Upper lobe of right lung (tissue), 1 donor: ENCODE data around the gene SETD1B. TPM values are rescaled to one million over a fixed set of nuclear protein-coding genes. Genes with fewer than 3 reads are reported as not detected.

Experiments
- ATAC-seq: fragments of 200-7000 bp; cut with Tn5 transposase; one replicate; pipeline ENCODE4 v1.9.1; 2020; ENCODE audit warnings: mild to moderate bottlenecking, moderate library complexity
- DNase-seq: peaks from one replicate; pipeline ENCODE4 v3.0.0-alpha.2; 2020
- H3K27ac ChIP-seq: fragments of 200-600 bp; one replicate; pipeline ENCODE4 v1.8.0; 2022
- H3K27me3 ChIP-seq: fragments of 200-600 bp; one replicate; pipeline ENCODE4 v1.8.0; 2022; ENCODE audit warnings: mild to moderate bottlenecking
- H3K36me3 ChIP-seq: fragments of 200-600 bp; one replicate; pipeline ENCODE4 v1.8.0; 2022
- H3K4me1 ChIP-seq: fragments of 200-600 bp; one replicate; pipeline ENCODE4 v1.8.0; 2022
- H3K4me3 ChIP-seq: fragments of 200-600 bp; one replicate; pipeline ENCODE4 v1.8.0; 2022; ENCODE audit warnings: mild to moderate bottlenecking
- H3K9me3 ChIP-seq: fragments of 200-600 bp; one replicate; pipeline ENCODE4 v1.8.0; 2022
- intact Hi-C: fragments of 100-400 bp; cut with DNase I; formaldehyde crosslinking; loops from one replicate; pipeline ENCODE4 v1.11.0; 2022
- total RNA-seq: library from RNA; stranded (reverse); fragmentation: NEBNext Ultra II Directional; extraction: Animal tissue kit (Norgen Biotek cat#: 25700); gene quantifications from one replicate; pipeline ENCODE4 v1.2.1, GENCODE V29; 2021
- TF ChIP-seq, protein P1 (sequence below): fragments of 200-600 bp; IDR thresholded peaks from one replicate; pipeline ENCODE4 v1.8.0; 2022; ENCODE audit warnings: antibody characterized with exemption
- donor health status: DM: no; HTN: yes; CAD: no; lungs with severe emphysema.

The SETD1B gene
- total RNA-seq, 1 donor from 2014 or later: 18.4 TPM

DNA sequence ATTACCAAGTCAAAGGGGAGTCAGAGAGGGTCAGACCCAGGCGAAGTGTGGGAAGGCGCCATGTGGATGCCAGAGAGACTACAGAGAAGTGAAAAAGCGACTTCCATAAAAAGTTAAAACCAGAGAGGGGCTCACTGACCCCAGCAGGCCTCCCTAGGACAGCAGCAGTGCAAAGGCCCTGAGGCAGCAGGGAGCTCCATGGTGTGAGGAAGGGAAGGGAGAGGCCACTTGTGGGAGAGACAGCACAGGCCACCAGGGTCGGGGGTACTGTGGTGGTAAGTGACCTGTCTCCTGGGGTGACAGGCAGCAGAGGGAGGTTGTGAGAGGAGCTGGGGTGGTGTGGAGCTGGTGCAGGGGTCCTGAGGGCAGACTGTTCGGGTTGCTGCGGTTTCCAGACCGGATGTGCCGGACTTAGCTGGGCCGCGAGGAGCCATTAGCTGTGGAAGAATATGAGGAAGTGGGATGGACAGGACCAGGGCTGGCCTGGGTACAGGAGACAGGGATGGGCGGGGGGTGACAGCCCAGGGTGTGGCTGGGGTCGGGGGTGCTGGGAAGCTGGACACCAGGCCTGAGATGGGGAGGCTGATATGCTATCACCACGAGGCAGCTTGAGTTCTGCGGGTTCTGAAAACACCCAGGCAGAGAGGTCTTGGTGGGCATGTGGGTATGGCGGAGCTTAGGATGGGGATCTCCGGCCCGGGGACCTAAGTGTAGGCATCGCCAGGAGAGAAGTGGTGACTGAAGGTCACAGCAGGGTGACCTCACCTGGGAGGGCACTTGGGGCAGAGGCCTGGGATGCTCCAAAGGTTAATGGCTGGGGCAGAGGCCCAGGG is 22.7 kb downstream of the SETD1B start:
- H3K9me3 ChIP-seq: no peaks in the 10 kb centered on the region
- H3K4me3 ChIP-seq: no peak overlapping the region
- intact Hi-C loops: no loop called here
- DNase-seq (no peak), ATAC-seq (no peak)
- H3K27ac ChIP-seq: no peak overlapping the region
- TF ChIP-seq, protein P1, sequence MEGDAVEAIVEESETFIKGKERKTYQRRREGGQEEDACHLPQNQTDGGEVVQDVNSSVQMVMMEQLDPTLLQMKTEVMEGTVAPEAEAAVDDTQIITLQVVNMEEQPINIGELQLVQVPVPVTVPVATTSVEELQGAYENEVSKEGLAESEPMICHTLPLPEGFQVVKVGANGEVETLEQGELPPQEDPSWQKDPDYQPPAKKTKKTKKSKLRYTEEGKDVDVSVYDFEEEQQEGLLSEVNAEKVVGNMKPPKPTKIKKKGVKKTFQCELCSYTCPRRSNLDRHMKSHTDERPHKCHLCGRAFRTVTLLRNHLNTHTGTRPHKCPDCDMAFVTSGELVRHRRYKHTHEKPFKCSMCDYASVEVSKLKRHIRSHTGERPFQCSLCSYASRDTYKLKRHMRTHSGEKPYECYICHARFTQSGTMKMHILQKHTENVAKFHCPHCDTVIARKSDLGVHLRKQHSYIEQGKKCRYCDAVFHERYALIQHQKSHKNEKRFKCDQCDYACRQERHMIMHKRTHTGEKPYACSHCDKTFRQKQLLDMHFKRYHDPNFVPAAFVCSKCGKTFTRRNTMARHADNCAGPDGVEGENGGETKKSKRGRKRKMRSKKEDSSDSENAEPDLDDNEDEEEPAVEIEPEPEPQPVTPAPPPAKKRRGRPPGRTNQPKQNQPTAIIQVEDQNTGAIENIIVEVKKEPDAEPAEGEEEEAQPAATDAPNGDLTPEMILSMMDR: no peak
- peaks cover 3% of the 10 kb centered on the region for H3K4me1 ChIP-seq
- peaks cover 91% of the 10 kb centered on the region for H3K36me3 ChIP-seq
- H3K27me3 ChIP-seq: no peaks in the 10 kb centered on the region

DNA sequence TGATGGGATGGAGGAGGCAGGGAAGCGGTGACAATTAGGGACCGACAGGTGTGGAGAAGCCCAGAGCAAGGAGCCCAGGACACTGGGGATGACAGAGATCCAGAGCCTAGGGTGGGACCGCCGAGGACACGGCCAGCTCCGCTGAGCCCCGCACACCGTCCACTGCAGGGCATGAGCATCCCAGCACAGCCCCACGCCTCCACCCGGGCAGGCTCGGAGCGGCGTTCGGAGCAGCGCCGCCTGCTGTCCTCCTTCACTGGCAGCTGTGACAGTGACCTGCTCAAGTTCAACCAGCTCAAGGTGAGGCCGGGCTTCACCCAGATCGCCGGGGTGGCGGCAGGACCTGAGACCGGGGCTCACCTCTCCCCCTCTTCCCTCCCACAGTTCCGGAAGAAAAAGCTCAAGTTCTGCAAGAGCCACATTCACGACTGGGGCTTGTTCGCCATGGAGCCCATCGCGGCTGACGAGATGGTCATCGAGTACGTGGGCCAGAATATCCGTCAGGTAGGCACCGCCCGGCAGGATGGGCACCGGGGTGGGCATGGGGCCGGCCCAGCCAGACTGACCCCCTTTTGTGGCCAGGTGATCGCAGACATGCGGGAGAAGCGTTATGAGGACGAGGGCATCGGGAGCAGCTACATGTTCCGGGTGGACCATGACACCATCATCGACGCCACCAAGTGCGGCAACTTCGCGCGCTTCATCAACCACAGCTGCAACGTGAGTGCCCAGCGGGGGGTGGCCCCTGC is 23.7 kb downstream of the SETD1B start:
- peaks cover 91% of the 10 kb centered on the region for H3K36me3 ChIP-seq
- intact Hi-C loops: no loop called here
- H3K4me1 ChIP-seq: peaks cover 3% of the 10 kb centered on the region
- no peak overlapping the region for H3K4me3 ChIP-seq
- H3K27me3 ChIP-seq: no peaks in the 10 kb centered on the region
- TF ChIP-seq, protein P1: no peak
- H3K27ac ChIP-seq: no peak overlapping the region
- no peak for DNase-seq
- H3K9me3 ChIP-seq: no peaks in the 10 kb centered on the region
- ATAC-seq: no peak

DNA sequence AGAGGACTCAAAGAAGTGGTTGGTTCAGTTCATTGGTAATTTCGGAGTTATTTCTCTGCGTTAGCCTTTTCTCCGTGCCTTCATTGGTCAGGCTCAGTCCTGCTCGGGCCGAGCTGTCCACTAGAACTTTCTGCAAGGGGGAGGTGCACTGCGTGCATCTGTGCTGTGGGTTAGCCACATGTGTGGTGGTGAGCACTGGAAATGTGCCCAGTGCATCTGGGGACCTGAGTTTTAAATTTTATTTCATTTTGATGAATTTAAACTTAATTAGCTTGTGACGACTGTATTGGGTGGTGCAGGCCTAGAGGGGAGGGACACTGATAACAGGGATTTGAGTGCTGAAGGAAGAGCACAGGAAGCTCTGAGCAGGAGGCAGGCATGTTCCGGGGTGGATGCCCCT is 24.5 kb downstream of the SETD1B start:
- no peaks in the 10 kb centered on the region for H3K27me3 ChIP-seq
- H3K4me3 ChIP-seq: no peak overlapping the region
- H3K9me3 ChIP-seq: no peaks in the 10 kb centered on the region
- TF ChIP-seq, protein P1: no peak
- DNase-seq: no peak
- no peak for ATAC-seq
- intact Hi-C loops: no loop called here
- peaks cover 88% of the 10 kb centered on the region for H3K36me3 ChIP-seq
- peaks cover 3% of the 10 kb centered on the region for H3K4me1 ChIP-seq
- no peak overlapping the region for H3K27ac ChIP-seq

DNA sequence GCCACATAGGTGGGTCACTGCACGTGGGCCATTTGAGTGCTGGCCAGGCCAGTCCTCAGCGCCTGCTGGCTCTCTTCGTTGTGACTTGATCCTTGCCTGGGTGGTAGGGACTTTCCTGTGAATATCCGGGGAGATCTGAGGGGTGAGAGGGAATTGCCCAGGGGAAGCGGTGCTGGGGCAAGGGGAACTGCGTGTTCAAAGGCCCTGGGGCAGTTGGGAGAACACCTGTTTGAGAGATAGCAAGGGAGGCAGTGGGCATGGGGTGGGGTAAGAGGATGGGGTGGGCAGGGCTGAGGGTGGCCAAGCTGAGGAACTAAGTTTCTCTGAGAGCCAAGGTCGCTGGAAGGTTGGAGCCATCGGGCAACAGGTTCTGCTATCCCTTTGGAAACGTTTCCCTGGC is 25.0 kb downstream of the SETD1B start:
- no peak overlapping the region for H3K4me3 ChIP-seq
- TF ChIP-seq, protein P1: no peak
- ATAC-seq (no peak), DNase-seq (no peak)
- no peaks in the 10 kb centered on the region for H3K9me3 ChIP-seq
- H3K27me3 ChIP-seq: no peaks in the 10 kb centered on the region
- intact Hi-C loops: no loop called here
- peaks cover 3% of the 10 kb centered on the region for H3K4me1 ChIP-seq
- peaks cover 83% of the 10 kb centered on the region for H3K36me3 ChIP-seq
- no peak overlapping the region for H3K27ac ChIP-seq

DNA sequence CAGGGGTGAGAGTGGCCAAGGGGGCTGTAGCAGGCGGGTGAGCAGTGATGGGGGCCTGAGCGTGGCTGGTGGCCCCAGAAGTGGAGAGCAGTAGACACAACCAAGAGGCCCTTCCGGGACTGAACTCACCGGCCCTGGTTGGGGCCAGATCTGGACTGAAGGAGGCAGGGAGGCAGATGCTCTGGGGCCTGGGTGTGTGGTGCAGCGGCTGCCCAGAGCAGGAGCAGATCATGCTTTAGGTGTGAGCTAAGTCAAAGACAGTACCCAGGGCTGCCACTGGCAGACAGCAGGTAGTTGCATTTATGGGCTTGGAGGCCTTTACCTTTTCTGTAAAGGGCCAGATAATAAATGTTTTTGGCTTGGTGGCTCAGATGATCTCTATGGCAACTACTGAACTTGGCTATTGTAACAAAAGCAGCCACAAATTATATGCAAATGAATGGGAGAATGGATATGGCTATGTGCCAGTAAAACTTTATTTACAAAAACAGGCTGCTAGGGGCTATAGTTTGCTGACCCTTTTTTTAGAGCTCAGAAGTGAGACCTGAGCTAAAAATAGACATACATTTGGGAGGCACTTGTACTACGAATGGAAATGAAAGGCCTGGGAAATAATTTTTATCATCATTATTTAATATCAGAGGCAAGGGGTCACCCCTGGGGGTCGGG is 25.6 kb downstream of the SETD1B start:
- ATAC-seq: no peak
- no peaks in the 10 kb centered on the region for H3K27me3 ChIP-seq
- H3K9me3 ChIP-seq: no peaks in the 10 kb centered on the region
- peaks cover 78% of the 10 kb centered on the region for H3K36me3 ChIP-seq
- TF ChIP-seq, protein P1: no peak
- no peak overlapping the region for H3K27ac ChIP-seq
- no peak overlapping the region for H3K4me3 ChIP-seq
- no peak for DNase-seq
- peaks cover 3% of the 10 kb centered on the region for H3K4me1 ChIP-seq
- intact Hi-C loops: no loop called here
